ENCODE measurements around the gene TMSB10.
"Not testable (repeated sequence)": the region's sequence is repeated elsewhere in the genome, so short reads cannot be mapped to it uniquely, and the experiment has no call there.

Gene TMSB10

DNA sequence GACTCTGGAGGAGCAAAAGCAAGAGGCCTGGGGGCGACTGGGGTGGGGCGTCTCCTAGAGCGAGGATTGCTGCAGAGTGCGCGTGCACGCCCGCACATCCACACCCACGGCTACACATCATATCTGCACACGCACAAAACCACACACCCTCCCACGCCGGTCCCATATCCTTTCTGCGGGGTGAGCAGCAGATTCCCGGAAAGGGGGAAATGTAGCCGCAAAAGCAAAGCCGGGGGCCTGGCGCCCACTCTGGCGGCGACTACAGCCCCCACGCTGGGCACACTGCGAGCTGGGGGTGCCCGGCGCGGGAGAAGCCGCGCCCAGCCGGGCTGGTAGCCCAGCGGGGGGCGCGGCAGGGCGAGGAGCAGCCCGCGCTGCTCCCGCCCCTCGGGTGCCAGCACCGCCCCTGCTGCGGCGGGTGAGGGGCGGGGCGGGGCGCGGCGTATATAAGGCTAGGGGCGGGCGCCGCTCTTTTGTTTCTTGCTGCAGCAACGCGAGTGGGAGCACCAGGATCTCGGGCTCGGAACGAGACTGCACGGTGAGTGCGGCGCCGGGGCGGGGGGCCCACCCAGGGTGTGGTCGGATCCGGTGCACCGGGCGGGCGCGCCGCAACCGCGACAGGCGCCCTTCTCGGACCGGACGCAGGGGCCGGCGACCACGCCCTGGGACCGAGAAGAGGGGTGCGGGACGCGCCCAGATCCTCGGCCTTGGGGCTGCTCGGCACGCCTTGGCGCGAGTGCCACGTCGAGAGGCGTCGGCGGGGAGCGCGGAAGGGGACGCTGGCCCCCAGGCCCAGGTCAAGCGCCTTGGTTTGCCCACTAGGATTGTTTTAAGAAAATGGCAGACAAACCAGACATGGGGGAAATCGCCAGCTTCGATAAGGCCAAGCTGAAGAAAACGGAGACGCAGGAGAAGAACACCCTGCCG is at the start of gene TMSB10:
Gene TMSB10, plus strand, starts transcription at position 476 of the 927 bp plus-strand sequence.
- Histone ChIP-seq H3K36me3 (ENCODE audit: insufficient read depth, low read length) (no peaks in the 10 kb centered on the region), H3K4me3 (ENCODE audit: low read depth in 1 of 2, low read length in 2 of 2) (peak within 1 kb of the TSS; percentile 82 to 93)

GRCh38 chr2:84855731-84856130 is 49.7 kb upstream of the TMSB10 start:
- H3K4me3 ChIP-seq (ENCODE audit: low read depth in 1 of 2, low read length in 2 of 2): no peak overlapping the region
- no peak overlapping the region for H3K27ac ChIP-seq (ENCODE audit: low read depth, low read length)

More for the DNA sequence above, at the start of gene TMSB10:
- H3K4me1 ChIP-seq (ENCODE audit: insufficient read depth, low read length): peaks cover 14% of the 10 kb centered on the region
- no peaks in the 10 kb centered on the region for H3K9me3 ChIP-seq (ENCODE audit: low read length)
- H3K27ac ChIP-seq (ENCODE audit: low read depth, low read length): peak within 1 kb of the TSS; percentile 93
- no peaks in the 10 kb centered on the region for H3K27me3 ChIP-seq (ENCODE audit: control insufficient read depth in 1 of 2, insufficient read depth in 2 of 2, low read length in 2 of 2)
- peak within 1 kb of the TSS; percentile 72 for H3K9ac ChIP-seq (ENCODE audit: low read length)

DNA sequence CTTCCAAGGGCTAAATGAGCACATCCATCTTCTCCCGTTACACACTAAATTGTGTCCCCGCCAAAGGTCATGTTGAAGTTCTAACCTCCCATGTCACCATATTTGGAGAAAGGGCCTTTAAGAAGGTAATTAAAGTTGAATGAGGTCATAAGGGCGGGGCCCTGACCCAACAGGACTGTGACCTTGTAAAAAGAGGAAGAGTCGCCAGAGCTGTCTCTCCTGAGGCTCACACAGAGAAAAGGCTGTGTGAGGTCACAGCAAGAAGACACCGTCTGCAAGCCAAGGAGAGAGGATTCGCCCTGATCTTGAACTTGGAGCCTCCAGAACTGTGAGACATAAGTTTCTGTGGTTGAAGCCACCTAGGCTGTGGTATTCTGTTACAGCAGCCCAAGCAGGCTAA is 48.7 kb upstream of the TMSB10 start:
- no peak overlapping the region for H3K9ac ChIP-seq (ENCODE audit: low read length)
- H3K27me3 ChIP-seq (ENCODE audit: control insufficient read depth in 1 of 2, insufficient read depth in 2 of 2, low read length in 2 of 2): no peaks in the 10 kb centered on the region
- H3K9me3 ChIP-seq (ENCODE audit: low read length): no peaks in the 10 kb centered on the region
- H3K36me3 ChIP-seq (ENCODE audit: insufficient read depth, low read length): no peaks in the 10 kb centered on the region
- H3K4me1 ChIP-seq (ENCODE audit: insufficient read depth, low read length): no peaks in the 10 kb centered on the region
- no peak overlapping the region for H3K4me3 ChIP-seq (ENCODE audit: low read depth in 1 of 2, low read length in 2 of 2)
- H3K27ac ChIP-seq (ENCODE audit: low read depth, low read length): no peak overlapping the region

More at GRCh38 chr2:84855731-84856130, 49.7 kb upstream of the TMSB10 start:
- H3K27me3 ChIP-seq (ENCODE audit: control insufficient read depth in 1 of 2, insufficient read depth in 2 of 2, low read length in 2 of 2): no peaks in the 10 kb centered on the region
- no peak overlapping the region for H3K9ac ChIP-seq (ENCODE audit: low read length)
- H3K4me1 ChIP-seq (ENCODE audit: insufficient read depth, low read length): no peaks in the 10 kb centered on the region
- no peaks in the 10 kb centered on the region for H3K9me3 ChIP-seq (ENCODE audit: low read length)
- no peaks in the 10 kb centered on the region for H3K36me3 ChIP-seq (ENCODE audit: insufficient read depth, low read length)

DNA sequence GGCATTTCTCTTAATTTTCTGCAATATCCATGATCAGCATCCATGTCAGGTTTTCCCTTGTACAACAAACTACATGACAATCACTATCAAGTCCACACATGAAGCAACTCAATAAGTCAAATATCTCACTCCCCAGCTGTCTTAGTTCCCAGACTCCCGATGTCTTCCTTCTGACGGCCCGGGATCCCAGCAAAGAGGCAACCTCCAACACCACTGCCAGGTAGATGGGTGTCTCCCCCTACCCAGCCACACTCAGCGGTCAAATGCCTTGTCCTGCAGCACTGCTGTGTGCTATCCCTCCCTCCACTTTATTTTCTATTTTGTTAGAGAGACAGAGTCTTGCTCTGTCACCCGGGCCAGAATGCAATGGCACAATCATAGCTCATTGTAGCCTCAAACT is 47.9 kb upstream of the TMSB10 start:
- no peak overlapping the region for H3K9ac ChIP-seq (ENCODE audit: low read length)
- H3K36me3 ChIP-seq (ENCODE audit: insufficient read depth, low read length): no peaks in the 10 kb centered on the region
- no peaks in the 10 kb centered on the region for H3K27me3 ChIP-seq (ENCODE audit: control insufficient read depth in 1 of 2, insufficient read depth in 2 of 2, low read length in 2 of 2)
- no peak overlapping the region for H3K27ac ChIP-seq (ENCODE audit: low read depth, low read length)
- no peaks in the 10 kb centered on the region for H3K9me3 ChIP-seq (ENCODE audit: low read length)
- no peaks in the 10 kb centered on the region for H3K4me1 ChIP-seq (ENCODE audit: insufficient read depth, low read length)
- H3K4me3 ChIP-seq (ENCODE audit: low read depth in 1 of 2, low read length in 2 of 2): no peak overlapping the region

DNA sequence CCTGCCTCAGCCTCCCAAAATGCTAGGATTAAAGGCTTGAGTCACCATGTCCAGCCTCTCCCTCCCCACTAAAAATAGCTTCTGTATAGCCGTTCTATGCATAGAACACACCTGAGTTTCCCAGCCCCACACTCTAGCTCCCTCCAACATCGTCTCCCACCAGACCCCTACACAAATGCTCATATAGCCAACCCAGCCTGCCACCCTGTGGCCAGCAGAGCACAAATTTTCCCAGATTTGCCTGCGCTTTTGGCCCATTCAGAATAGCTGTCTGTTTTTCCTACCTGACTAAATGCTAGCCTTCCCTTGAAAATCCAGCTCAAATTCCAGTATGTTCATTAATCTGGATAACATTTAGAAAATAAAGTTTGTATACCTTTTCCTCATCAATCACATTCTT is 47.3 kb upstream of the TMSB10 start:
- no peaks in the 10 kb centered on the region for H3K27me3 ChIP-seq (ENCODE audit: control insufficient read depth in 1 of 2, insufficient read depth in 2 of 2, low read length in 2 of 2)
- H3K36me3 ChIP-seq (ENCODE audit: insufficient read depth, low read length): no peaks in the 10 kb centered on the region
- H3K27ac ChIP-seq (ENCODE audit: low read depth, low read length): no peak overlapping the region
- H3K4me1 ChIP-seq (ENCODE audit: insufficient read depth, low read length): no peaks in the 10 kb centered on the region
- H3K4me3 ChIP-seq (ENCODE audit: low read depth in 1 of 2, low read length in 2 of 2): no peak overlapping the region
- H3K9ac ChIP-seq (ENCODE audit: low read length): no peak overlapping the region
- H3K9me3 ChIP-seq (ENCODE audit: low read length): no peaks in the 10 kb centered on the region

GRCh38 chr2:84858937-84859336 is 46.5 kb upstream of the TMSB10 start:
- Histone ChIP-seq H3K27ac (ENCODE audit: low read depth, low read length) (no peak overlapping the region), H3K9ac (ENCODE audit: low read length) (no peak overlapping the region), H3K4me1 (ENCODE audit: insufficient read depth, low read length) (no peaks in the 10 kb centered on the region), H3K9me3 (ENCODE audit: low read length) (no peaks in the 10 kb centered on the region), H3K27me3 (ENCODE audit: control insufficient read depth in 1 of 2, insufficient read depth in 2 of 2, low read length in 2 of 2) (no peaks in the 10 kb centered on the region), H3K4me3 (ENCODE audit: low read depth in 1 of 2, low read length in 2 of 2) (no peak overlapping the region), H3K36me3 (ENCODE audit: insufficient read depth, low read length) (no peaks in the 10 kb centered on the region)

DNA sequence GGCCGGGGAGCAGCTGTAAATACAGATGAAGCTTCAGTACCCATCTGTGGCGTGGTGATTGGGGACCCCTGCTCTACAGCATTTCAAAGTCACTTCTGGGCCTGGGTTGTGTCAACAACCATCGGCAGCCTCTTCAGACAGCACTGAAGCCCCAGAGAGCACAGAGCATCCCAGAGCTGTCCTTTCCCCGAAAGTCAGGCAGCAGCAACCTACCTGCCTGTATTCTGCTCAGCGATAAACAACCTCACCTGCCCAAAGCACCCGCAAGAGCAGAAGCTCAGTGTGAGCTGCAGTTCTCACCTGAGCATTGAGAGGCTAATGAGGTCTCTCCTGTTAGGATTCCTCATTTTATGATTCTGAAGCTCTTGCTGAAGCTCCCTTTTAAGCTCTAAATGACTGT is 43.9 kb upstream of the TMSB10 start:
- no peaks in the 10 kb centered on the region for H3K9me3 ChIP-seq (ENCODE audit: low read length)
- no peaks in the 10 kb centered on the region for H3K4me1 ChIP-seq (ENCODE audit: insufficient read depth, low read length)
- no peak overlapping the region for H3K4me3 ChIP-seq (ENCODE audit: low read depth in 1 of 2, low read length in 2 of 2)
- no peaks in the 10 kb centered on the region for H3K27me3 ChIP-seq (ENCODE audit: control insufficient read depth in 1 of 2, insufficient read depth in 2 of 2, low read length in 2 of 2)
- no peak overlapping the region for H3K27ac ChIP-seq (ENCODE audit: low read depth, low read length)
- no peak overlapping the region for H3K9ac ChIP-seq (ENCODE audit: low read length)
- no peaks in the 10 kb centered on the region for H3K36me3 ChIP-seq (ENCODE audit: insufficient read depth, low read length)

GRCh38 chr2:84862006-84862405 is 43.5 kb upstream of the TMSB10 start:
- Histone ChIP-seq H3K36me3 (ENCODE audit: insufficient read depth, low read length) (no peaks in the 10 kb centered on the region), H3K4me3 (ENCODE audit: low read depth in 1 of 2, low read length in 2 of 2) (no peak overlapping the region), H3K4me1 (ENCODE audit: insufficient read depth, low read length) (no peaks in the 10 kb centered on the region), H3K9me3 (ENCODE audit: low read length) (no peaks in the 10 kb centered on the region), H3K9ac (ENCODE audit: low read length) (no peak overlapping the region), H3K27me3 (ENCODE audit: control insufficient read depth in 1 of 2, insufficient read depth in 2 of 2, low read length in 2 of 2) (no peaks in the 10 kb centered on the region), H3K27ac (ENCODE audit: low read depth, low read length) (no peak overlapping the region)

DNA sequence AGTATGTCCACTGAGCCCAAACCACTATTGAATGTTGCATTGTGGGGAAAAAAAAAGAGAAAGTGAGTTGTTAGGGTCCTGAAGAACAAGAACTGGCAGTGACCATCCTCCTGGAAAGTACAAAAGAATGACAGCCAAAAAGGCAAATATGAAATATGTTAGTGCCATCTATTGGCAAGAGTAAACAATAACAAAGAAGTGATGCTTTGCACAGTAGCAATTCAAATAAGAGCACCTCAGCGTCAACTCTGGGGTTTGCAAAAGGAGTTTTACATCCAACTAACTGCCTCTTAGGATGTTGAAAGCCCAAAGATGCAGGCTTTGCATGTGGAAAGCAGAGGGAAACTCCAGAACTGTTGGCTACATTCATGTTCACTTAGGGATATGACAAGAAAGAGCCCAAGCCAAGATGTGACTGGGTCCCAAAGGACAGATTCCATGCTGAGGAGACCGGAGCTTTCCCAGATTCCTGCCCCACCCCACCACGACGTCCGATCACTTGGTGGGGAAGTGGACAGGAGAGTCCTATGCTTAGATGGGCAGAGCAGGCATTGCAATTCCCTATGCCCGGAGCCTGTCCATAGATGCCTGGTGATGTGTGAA is 40.2 kb upstream of the TMSB10 start:
- no peak overlapping the region for H3K9ac ChIP-seq (ENCODE audit: low read length)

DNA sequence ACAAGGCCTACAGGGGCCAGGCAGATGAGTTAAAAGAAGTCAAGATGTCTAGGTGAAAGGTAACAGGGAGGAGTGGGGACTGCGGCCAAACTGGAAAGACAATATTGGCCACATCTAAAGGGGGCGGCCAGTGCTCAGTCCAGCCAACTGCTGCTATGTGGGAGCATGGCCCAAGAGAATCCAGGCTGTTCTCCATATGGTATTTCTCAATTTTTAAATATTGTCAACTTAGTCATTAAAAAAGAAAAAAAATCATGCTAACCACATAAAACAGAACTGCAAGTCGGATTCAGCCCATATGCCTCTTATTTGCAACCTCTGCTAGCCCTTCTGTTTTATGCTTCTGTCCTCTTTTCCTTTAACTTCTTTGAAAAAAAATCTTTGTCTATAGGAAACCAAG is 39.3 kb upstream of the TMSB10 start:
- no peaks in the 10 kb centered on the region for H3K27me3 ChIP-seq (ENCODE audit: control insufficient read depth in 1 of 2, insufficient read depth in 2 of 2, low read length in 2 of 2)
- no peak overlapping the region for H3K9ac ChIP-seq (ENCODE audit: low read length)
- H3K9me3 ChIP-seq (ENCODE audit: low read length): no peaks in the 10 kb centered on the region
- H3K4me1 ChIP-seq (ENCODE audit: insufficient read depth, low read length): no peaks in the 10 kb centered on the region
- no peaks in the 10 kb centered on the region for H3K36me3 ChIP-seq (ENCODE audit: insufficient read depth, low read length)
- H3K4me3 ChIP-seq (ENCODE audit: low read depth in 1 of 2, low read length in 2 of 2): no peak overlapping the region
- H3K27ac ChIP-seq (ENCODE audit: low read depth, low read length): no peak overlapping the region

More for the DNA sequence above, 40.2 kb upstream of the TMSB10 start:
- Histone ChIP-seq H3K4me3 (ENCODE audit: low read depth in 1 of 2, low read length in 2 of 2) (no peak overlapping the region), H3K27me3 (ENCODE audit: control insufficient read depth in 1 of 2, insufficient read depth in 2 of 2, low read length in 2 of 2) (no peaks in the 10 kb centered on the region), H3K36me3 (ENCODE audit: insufficient read depth, low read length) (no peaks in the 10 kb centered on the region), H3K27ac (ENCODE audit: low read depth, low read length) (no peak overlapping the region), H3K9me3 (ENCODE audit: low read length) (no peaks in the 10 kb centered on the region), H3K4me1 (ENCODE audit: insufficient read depth, low read length) (no peaks in the 10 kb centered on the region)

GRCh38 chr2:84868327-84868726 is 37.1 kb upstream of the TMSB10 start:
- not testable (repeated sequence) for H3K4me3 ChIP-seq (ENCODE audit: low read depth in 1 of 2, low read length in 2 of 2); H3K36me3 ChIP-seq (ENCODE audit: insufficient read depth, low read length); H3K27ac ChIP-seq (ENCODE audit: low read depth, low read length); H3K9ac ChIP-seq (ENCODE audit: low read length); H3K4me1 ChIP-seq (ENCODE audit: insufficient read depth, low read length); H3K27me3 ChIP-seq (ENCODE audit: control insufficient read depth in 1 of 2, insufficient read depth in 2 of 2, low read length in 2 of 2); H3K9me3 ChIP-seq (ENCODE audit: low read length)

Measured in muscle layer of colon (tissue), 2 donors.